ENCODE measurements around the gene SIPA1L3. TPM values are rescaled to one million over a fixed set of nuclear protein-coding genes. Genes with fewer than 3 reads are reported as not detected.

SIPA1L3 gene
- total and polyA plus RNA-seq, 10 of the 15 experiments (the other 5 are each of a cell fraction or from before 2014, with no cell fraction given) = 0.24 to 66.2 (median 19.1) TPM

- TF ChIP-seq POU2F2 (IDR thresholded peaks at IDR 0.05; ENCODE audit: borderline replicate concordance, low read depth, low read length) (no peak), ESRRA (IDR thresholded peaks at IDR 0.05; ENCODE audit: low read length) (no peak)
Observed at GRCh38 chr19:37869766-37870340, 37.2 kb upstream of the SIPA1L3 start (continued).

GRCh38 chr19:37872383-37872782 is 34.6 kb upstream of the SIPA1L3 start:
- Histone ChIP-seq H4K20me1 (ENCODE audit: control insufficient read depth, insufficient read depth) (no peaks in the 10 kb centered on the region), H3K4me2 (ENCODE audit: control insufficient read depth, insufficient read depth) (no peak overlapping the region), H3K4me1 (ENCODE audit: control insufficient read depth, insufficient read depth, low read length) (no peaks in the 10 kb centered on the region), H3K27me3 (replicated peaks in 1 of 2; ENCODE audit: control insufficient read depth in 2 of 2, insufficient read depth in 2 of 2, low read length in 1 of 2) (no peaks in the 10 kb centered on the region; a peak in 1 of 4 replicates), H2AFZ (ENCODE audit: control insufficient read depth, low read depth, low read length) (no peak overlapping the region), H3K36me3 (ENCODE audit: control insufficient read depth in 2 of 2, insufficient read depth in 2 of 2, low read length in 1 of 2) (no peaks in the 10 kb centered on the region), H3K27ac (ENCODE audit: control insufficient read depth, insufficient read depth) (no peak overlapping the region), H3K9me3 (replicated peaks; ENCODE audit: control insufficient read depth, insufficient read depth, low read length) (no peaks in the 10 kb centered on the region; the same call in 1 of the 3 replicates), H3K9ac (ENCODE audit: control insufficient read depth, insufficient read depth, low read length) (no peak overlapping the region), H3K4me3 (no peak overlapping the region), H3K79me2 (ENCODE audit: control insufficient read depth, insufficient read depth, low read length) (no peaks in the 10 kb centered on the region)
- FAIRE-seq (no peak), ATAC-seq (no peak), DNase-seq (ENCODE audit: low read depth, low spot score) (no peak)
- in situ Hi-C loops (cut with MboI) (no loop called here), intact Hi-C loops (cut with micrococcal nuclease; ENCODE audit: unreplicated experiment) (no loop called here)
- no TSS peak for BruUV-seq (replicated peaks)
- 14% methylated on average over 5 of the region's 5 CpGs for WGBS (ENCODE audit: insufficient coverage, insufficient replicate concordance, low lambda C conversion rate, missing lambda C conversion rate)
- RAD21 ChIA-PET (ENCODE audit: unreplicated experiment) = no interaction called here
- CTCF ChIA-PET = no interaction called here
- POLR2A ChIA-PET = no interaction called here
- SMC1A ChIA-PET (ENCODE audit: uncharacterized antibody, unreplicated experiment) = no interaction called here
- no peak for TF ChIP-seq CHD1 (IDR thresholded peaks at IDR 0.05; ENCODE audit: low read depth, low read length)
- no peak for TF ChIP-seq RBBP5 (conservative IDR thresholded peaks at IDR 0.05)
- no peak for TF ChIP-seq CREB1 (IDR thresholded peaks at IDR 0.05; ENCODE audit: low read depth)
- no peak for TF ChIP-seq BCL3 (IDR thresholded peaks at IDR 0.05; ENCODE audit: borderline replicate concordance, insufficient read depth, low read depth, low read length, poor library complexity, severe bottlenecking)
- TF ChIP-seq ZBED1 (IDR thresholded peaks at IDR 0.05; ENCODE audit: borderline replicate concordance) = no peak
- no peak for TF ChIP-seq ZBTB33 (IDR thresholded peaks at IDR 0.05)
- no peak for TF ChIP-seq ZZZ3 (IDR thresholded peaks at IDR 0.05; ENCODE audit: control insufficient read depth, insufficient read length, low read depth)
- TF ChIP-seq ZNF24 (IDR thresholded peaks at IDR 0.05) = no peak
- TF ChIP-seq WRNIP1 (IDR thresholded peaks at IDR 0.05; ENCODE audit: borderline replicate concordance, low read depth, low read length) = no peak
- no peak for TF ChIP-seq FOXK2 (IDR thresholded peaks at IDR 0.05)
- TF ChIP-seq ATF2 (IDR thresholded peaks at IDR 0.05; ENCODE audit: low read length) = no peak
- no peak for TF ChIP-seq CBX5 (IDR thresholded peaks at IDR 0.05; ENCODE audit: low read depth)
- no peak for TF ChIP-seq RCOR1 (conservative IDR thresholded peaks at IDR 0.05; ENCODE audit: low read depth, low read length)
- no peak for TF ChIP-seq ZNF384 (IDR thresholded peaks at IDR 0.05; ENCODE audit: borderline replicate concordance, low read depth, low read length)
- no peak for TF ChIP-seq POLR2AphosphoS2 (IDR thresholded peaks at IDR 0.05; ENCODE audit: low read depth, low read length)

All from GM12878 (cell line).